Chondrocyte (in vitro differentiated cells): ENCODE measurements around the gene VPS51. TPM values are rescaled to one million over a fixed set of nuclear protein-coding genes. Genes with fewer than 3 reads are reported as not detected.
"Not testable (repeated sequence)": the region's sequence is repeated elsewhere in the genome, so short reads cannot be mapped to it uniquely, and the experiment has no call there.

Experiments
- DNase-seq: peaks from one replicate; pipeline ENCODE4 v3.0.0; 2021; ENCODE audit warnings: mixed read lengths, low spot score
- H3K27ac Mint-ChIP-seq: one replicate; pipeline ENCODE4 v1.8.0; 2021; ENCODE audit warnings: mild to moderate bottlenecking, moderate library complexity, mixed read lengths; ENCODE audit not compliant: unreplicated experiment
- H3K27me3 Mint-ChIP-seq: 2 replicates; pipeline ENCODE4 v1.8.0; 2021; ENCODE audit warnings: low read depth, mixed read lengths
- H3K36me3 Mint-ChIP-seq: 2 replicates; pipeline ENCODE4 v1.8.0; 2021; ENCODE audit warnings: low read depth, mixed read lengths
- H3K4me1 Mint-ChIP-seq: 2 replicates; pipeline ENCODE4 v1.8.0; 2021; ENCODE audit warnings: low read depth, mild to moderate bottlenecking, mixed read lengths
- H3K4me3 Mint-ChIP-seq: one replicate; pipeline ENCODE4 v1.8.0; 2021; ENCODE audit warnings: mild to moderate bottlenecking, moderate library complexity, mixed read lengths; ENCODE audit not compliant: unreplicated experiment
- H3K9me3 Mint-ChIP-seq: 2 replicates; pipeline ENCODE4 v1.8.0; 2021; ENCODE audit warnings: low read depth, mixed read lengths
- total RNA-seq: library from RNA; stranded (reverse); gene quantifications from 3 replicates; pipeline ENCODE4 v1.2.1, GENCODE V29; 2021
- TF ChIP-seq, protein P1 (sequence below): fragments of 200-600 bp; sonication (generic); IDR thresholded peaks from 2 replicates; pipeline ENCODE4 v1.5.0; 2021; ENCODE audit warnings: antibody characterized with exemption, mild to moderate bottlenecking, moderate library complexity

The VPS51 gene
- total RNA-seq, 1 donor from 2014 or later = 73.4 TPM

DNA sequence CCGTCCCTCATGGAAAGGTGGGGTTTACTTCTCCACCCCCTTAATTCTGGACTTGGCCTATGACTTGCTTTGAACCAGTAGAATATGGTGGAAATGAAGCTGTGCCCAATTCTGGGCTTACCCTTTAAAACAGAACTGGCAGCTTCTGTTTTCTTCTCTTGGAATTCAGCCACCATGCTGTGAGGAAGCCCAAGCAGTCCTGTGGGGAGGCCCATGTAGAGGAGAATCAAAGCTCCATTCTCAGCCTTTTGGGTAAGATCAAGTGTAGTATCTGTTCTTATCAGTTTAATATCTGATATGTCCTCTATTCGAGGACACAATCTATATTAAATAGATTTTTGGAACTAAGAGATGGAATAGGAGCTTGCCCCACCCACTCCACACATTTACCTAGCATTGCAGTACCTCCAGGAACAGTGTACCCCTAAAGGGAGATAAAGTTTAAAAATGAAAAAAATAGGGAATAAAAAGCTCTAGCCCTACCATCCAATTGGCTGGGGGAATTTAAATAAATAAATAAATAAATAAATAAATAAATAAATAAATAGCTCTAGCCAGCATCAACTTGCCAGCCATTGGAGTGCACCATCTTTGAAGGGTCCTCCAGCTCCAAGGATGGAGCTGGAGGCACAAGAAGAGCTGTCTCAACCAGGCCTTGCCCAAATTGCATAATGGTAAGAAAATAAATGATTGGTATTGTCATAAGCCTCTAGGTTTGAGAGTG, 51.5 kb downstream of the VPS51 start:
- TF ChIP-seq, protein P1, sequence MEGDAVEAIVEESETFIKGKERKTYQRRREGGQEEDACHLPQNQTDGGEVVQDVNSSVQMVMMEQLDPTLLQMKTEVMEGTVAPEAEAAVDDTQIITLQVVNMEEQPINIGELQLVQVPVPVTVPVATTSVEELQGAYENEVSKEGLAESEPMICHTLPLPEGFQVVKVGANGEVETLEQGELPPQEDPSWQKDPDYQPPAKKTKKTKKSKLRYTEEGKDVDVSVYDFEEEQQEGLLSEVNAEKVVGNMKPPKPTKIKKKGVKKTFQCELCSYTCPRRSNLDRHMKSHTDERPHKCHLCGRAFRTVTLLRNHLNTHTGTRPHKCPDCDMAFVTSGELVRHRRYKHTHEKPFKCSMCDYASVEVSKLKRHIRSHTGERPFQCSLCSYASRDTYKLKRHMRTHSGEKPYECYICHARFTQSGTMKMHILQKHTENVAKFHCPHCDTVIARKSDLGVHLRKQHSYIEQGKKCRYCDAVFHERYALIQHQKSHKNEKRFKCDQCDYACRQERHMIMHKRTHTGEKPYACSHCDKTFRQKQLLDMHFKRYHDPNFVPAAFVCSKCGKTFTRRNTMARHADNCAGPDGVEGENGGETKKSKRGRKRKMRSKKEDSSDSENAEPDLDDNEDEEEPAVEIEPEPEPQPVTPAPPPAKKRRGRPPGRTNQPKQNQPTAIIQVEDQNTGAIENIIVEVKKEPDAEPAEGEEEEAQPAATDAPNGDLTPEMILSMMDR = no peak
- H3K36me3 Mint-ChIP-seq = no peaks in the 10 kb centered on the region

DNA sequence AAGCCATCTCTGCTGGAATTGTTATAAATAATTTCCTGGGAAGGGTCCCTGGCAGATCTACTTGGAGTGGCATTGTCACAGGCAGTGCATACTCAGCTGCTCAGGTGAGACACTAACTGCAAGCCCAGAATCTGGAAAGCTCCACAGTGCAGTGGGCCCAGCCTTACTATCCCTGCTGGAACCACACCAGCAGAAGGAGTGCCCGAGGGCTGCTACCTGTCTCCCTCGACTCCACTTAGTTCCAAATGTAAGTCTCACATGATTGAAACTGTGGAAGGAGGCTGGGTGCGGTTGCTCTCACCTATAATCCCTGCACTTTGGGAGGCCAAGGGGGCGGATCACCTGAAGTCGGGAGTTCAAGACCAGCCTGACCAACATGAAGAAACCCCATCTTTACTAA, 52.6 kb downstream of the VPS51 start:
- TF ChIP-seq, protein P1 = no peak
- Mint-ChIP-seq H3K9me3 (no peaks in the 10 kb centered on the region), H3K27ac (no peak overlapping the region), H3K4me1 (peaks cover 17% of the 10 kb centered on the region), H3K27me3 (peaks cover 8% of the 10 kb centered on the region), H3K4me3 (no peak overlapping the region), H3K36me3 (no peaks in the 10 kb centered on the region)
- DNase-seq = no peak

More for the DNA sequence above, 51.5 kb downstream of the VPS51 start:
- H3K4me3 Mint-ChIP-seq = no peak overlapping the region
- no peaks in the 10 kb centered on the region for H3K9me3 Mint-ChIP-seq
- DNase-seq = no peak
- H3K27me3 Mint-ChIP-seq = peaks cover 8% of the 10 kb centered on the region
- no peak overlapping the region for H3K27ac Mint-ChIP-seq
- H3K4me1 Mint-ChIP-seq = peaks cover 17% of the 10 kb centered on the region

DNA sequence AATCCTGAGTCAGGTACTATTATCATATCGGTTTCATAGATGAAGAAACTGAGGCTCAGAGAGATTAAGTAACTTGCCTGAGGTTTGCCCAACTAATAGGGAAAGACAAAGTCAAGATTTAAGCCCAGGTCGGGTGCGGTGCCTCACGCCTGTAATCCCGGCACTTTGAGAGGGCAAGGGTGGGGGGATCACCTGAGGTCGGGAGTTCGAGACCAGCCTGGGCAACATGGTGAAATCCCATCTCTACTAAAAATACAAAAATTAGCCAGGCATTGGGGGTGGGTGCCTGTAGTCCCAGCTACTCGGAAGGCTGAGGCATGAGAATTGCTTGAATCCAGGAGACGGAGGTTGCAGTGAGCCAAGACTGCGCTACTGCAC, 54.1 kb downstream of the VPS51 start:
- Mint-ChIP-seq H3K27ac (peak overlapping the region; percentile 94), H3K4me1 (peaks cover 17% of the 10 kb centered on the region), H3K4me3 (peak overlapping the region; percentile 47)
- not testable (repeated sequence) for H3K27me3 Mint-ChIP-seq, DNase-seq, H3K36me3 Mint-ChIP-seq, H3K9me3 Mint-ChIP-seq

DNA sequence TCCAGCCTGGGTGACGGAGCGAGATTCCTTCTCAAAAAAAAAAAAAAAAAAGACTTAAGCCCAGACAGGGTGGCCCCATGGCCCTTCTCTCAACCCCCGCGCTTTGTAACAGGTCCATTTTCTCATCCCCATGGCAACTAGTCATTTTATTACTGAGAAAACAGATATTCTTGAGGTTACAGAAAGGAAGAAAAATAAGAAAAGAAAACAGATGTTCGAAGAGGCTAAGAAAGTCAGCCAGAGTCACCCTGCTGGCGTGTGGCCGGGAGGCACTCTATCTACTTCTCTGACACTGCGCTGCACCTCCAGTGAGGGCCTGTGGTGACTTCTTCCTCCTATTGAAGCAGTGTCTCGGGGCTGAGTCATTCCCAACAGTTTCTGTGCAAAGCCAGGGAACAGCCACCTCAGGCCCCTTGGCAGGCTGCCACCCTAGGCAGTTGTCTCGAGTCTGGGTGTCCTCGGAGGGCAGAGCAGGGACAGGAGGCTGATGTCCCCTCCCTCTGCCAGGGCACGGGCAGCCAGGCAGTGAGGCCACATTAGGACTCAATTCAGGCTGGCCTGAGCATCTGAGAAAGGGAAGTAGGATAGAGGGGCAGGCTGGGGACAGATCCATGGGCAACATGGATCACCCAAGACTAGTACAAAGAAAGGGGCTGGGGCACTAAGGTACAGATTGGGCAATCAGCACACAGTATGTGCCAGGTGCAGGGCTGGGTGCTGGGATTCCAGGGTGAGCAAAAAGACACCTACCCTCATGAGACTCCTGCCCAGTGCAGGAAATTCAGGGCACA, 54.7 kb downstream of the VPS51 start:
- no peaks in the 10 kb centered on the region for H3K9me3 Mint-ChIP-seq
- DNase-seq = no peak
- peak overlapping the region; percentile 47 for H3K4me3 Mint-ChIP-seq
- TF ChIP-seq, protein P1 = peak; percentile 27
- H3K36me3 Mint-ChIP-seq = no peaks in the 10 kb centered on the region
- peaks cover 17% of the 10 kb centered on the region for H3K4me1 Mint-ChIP-seq
- H3K27ac Mint-ChIP-seq = peak overlapping the region; percentile 94
- peaks cover under 1% of the 10 kb centered on the region for H3K27me3 Mint-ChIP-seq

DNA sequence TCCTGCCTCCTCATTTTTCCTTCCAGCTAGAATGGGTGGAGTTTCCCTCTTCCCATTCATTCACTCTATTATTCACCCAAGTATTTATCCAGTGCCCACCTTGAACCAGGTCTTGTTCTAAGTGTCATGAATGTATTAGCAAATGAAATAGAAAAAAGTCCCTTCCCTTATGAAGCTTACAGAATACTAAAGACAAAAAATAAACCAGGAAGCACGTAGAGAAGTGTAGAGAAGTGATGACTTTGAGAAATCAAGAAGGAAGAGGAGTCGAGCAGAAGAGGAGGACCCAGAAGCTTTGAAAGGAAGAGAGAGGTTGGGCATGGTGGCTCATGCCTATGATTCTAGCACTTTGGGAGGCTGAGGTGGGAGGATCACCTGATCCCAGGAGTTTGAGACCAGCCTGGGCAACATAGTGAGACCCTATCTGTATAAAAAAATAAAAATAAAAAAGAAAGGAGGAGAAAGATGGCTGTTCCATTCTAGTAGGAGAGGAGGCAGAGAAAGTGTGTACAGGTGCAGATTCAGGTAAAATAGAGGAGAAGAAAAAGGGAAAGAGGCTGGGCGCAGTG, 55.4 kb downstream of the VPS51 start:
- no peak overlapping the region for H3K4me3 Mint-ChIP-seq
- no peak for DNase-seq
- peak overlapping the region; percentile 94 for H3K27ac Mint-ChIP-seq
- H3K4me1 Mint-ChIP-seq = peaks cover 17% of the 10 kb centered on the region
- no peaks in the 10 kb centered on the region for H3K27me3 Mint-ChIP-seq
- H3K36me3 Mint-ChIP-seq = no peaks in the 10 kb centered on the region
- H3K9me3 Mint-ChIP-seq = no peaks in the 10 kb centered on the region
- TF ChIP-seq, protein P1 = no peak
